HepG2 (cell line): Measurements from ENCODE around the gene PHACTR1. TPM values are rescaled to one million over a fixed set of nuclear protein-coding genes. Genes with fewer than 3 reads are reported as not detected.

Experiments
- ADNP ChIP-seq: sonication (generic); formaldehyde crosslinking; IDR thresholded peaks from 2 replicates; pipeline ENCODE4 v1.4.0; 2020; ENCODE audit warnings: missing genetic modification reagents
- CHD4 ChIP-seq: fragments of 200-600 bp; sonication (generic); IDR thresholded peaks from 2 replicates; pipeline ENCODE4 v1.7.0; 2017; ENCODE audit warnings: mild to moderate bottlenecking, low read length, borderline replicate concordance
- GZF1 ChIP-seq: sonication (generic); formaldehyde crosslinking; IDR thresholded peaks from 2 replicates; pipeline ENCODE4 v1.5.1; 2020; ENCODE audit warnings: mild to moderate bottlenecking, missing genetic modification reagents
- KDM5A ChIP-seq: fragments of 200-600 bp; sonication (generic); IDR thresholded peaks from 2 replicates; pipeline ENCODE4 v1.7.0; 2018; ENCODE audit warnings: antibody characterized with exemption, mild to moderate bottlenecking, low read length, borderline replicate concordance
- KLF6 ChIP-seq: IDR thresholded peaks from 2 replicates; pipeline ENCODE4 v1.8.0; 2016; ENCODE audit warnings: missing biosample characterization, missing genetic modification reagents
- MAFK ChIP-seq, 2 experiments: IDR thresholded peaks in 1 of 2; conservative IDR thresholded peaks in 1 of 2; 2 replicates each; pipeline ENCODE4 v1.6.1; 2011; ENCODE audit warnings: improper control_type of control experiment in 2 of 2, low read length in 2 of 2
- MAZ ChIP-seq, 2 experiments: sonication (generic) in 1 of 2; formaldehyde crosslinking in 1 of 2; IDR thresholded peaks; 2 replicates each; pipeline versions ENCODE4 v1.5.0 to v1.6.1; 2012 to 2020; ENCODE audit warnings: low read depth in 2 of 2, mild to moderate bottlenecking in 2 of 2, borderline replicate concordance in 1 of 2, improper control_type of control experiment in 1 of 2, low read length in 1 of 2, missing genetic modification reagents in 1 of 2, moderate library complexity in 1 of 2
- SP2 ChIP-seq: sonication (generic); formaldehyde crosslinking; IDR thresholded peaks from 2 replicates; pipeline ENCODE4 v1.5.1; 2020; ENCODE audit warnings: mild to moderate bottlenecking, missing genetic modification reagents
- THYN1 ChIP-seq: sonication (generic); formaldehyde crosslinking; IDR thresholded peaks from 2 replicates; pipeline ENCODE4 v1.8.1; 2023; ENCODE audit warnings: low read depth, mild to moderate bottlenecking, moderate library complexity, missing genetic modification reagents, borderline replicate concordance
- YY1 ChIP-seq: IDR thresholded peaks from 2 replicates; pipeline ENCODE4 v1.6.1; 2011; ENCODE audit warnings: low read length, low read depth, moderate library complexity, mild to moderate bottlenecking; ENCODE audit not compliant: insufficient read depth, insufficient replicate concordance
- ZNF121 ChIP-seq: sonication (generic); formaldehyde crosslinking; IDR thresholded peaks from 2 replicates; pipeline ENCODE4 v1.5.0; 2020; ENCODE audit warnings: mild to moderate bottlenecking, missing genetic modification reagents
- ZNF205 ChIP-seq: IDR thresholded peaks from 2 replicates; pipeline ENCODE4 v1.6.1; 2018; ENCODE audit warnings: missing biosample characterization, missing genetic modification reagents
- ZNF382 ChIP-seq: sonication (generic); formaldehyde crosslinking; IDR thresholded peaks from 2 replicates; pipeline ENCODE4 v1.5.0; 2020; ENCODE audit warnings: missing genetic modification reagents, mild to moderate bottlenecking, borderline replicate concordance
- ZNF776 ChIP-seq: sonication (generic); formaldehyde crosslinking; IDR thresholded peaks from 2 replicates; pipeline ENCODE4 v1.4.0; 2020; ENCODE audit warnings: mild to moderate bottlenecking, missing genetic modification reagents
- polyA plus RNA-seq, 8 experiments: library from polyadenylated mRNA; depleted of rRNA in 3 of 8; stranded (reverse) in 7 of 8; unstranded in 1 of 8; fragments of >200 nt; fragmentation: Illumina TruSeq in 4 of 8; extraction: Trizol in 4 of 8; gene quantifications; 2 replicates each; pipeline versions ENCODE4 v1.2.1 to v1.2.3, GENCODE V29; 2011 to 2016; ENCODE audit warnings: low read depth in 4 of 8, missing spikeins in 1 of 8, mixed read lengths in 1 of 8; ENCODE audit not compliant: insufficient read depth in 1 of 8
- total RNA-seq, 5 experiments: library from RNA; depleted of rRNA; stranded (reverse); fragments of >200 nt; fragmentation: Illumina TruSeq; extraction: Trizol; gene quantifications; 2 replicates each; pipeline ENCODE4 v1.2.3, GENCODE V29; 2016; ENCODE audit warnings: low read depth in 1 of 5
- TF ChIP-seq, protein P1 (sequence below), 2 experiments: fragments of 450-650 bp in 1 of 2; sonication (generic) in 1 of 2; formaldehyde crosslinking; IDR thresholded peaks; 2 replicates each; pipeline versions ENCODE4 v1.5.0 to v1.8.0; 2020 to 2022; ENCODE audit warnings: mild to moderate bottlenecking in 1 of 2, missing genetic modification reagents in 1 of 2
- TF ChIP-seq, protein P2 (sequence below): conservative IDR thresholded peaks from 2 replicates; pipeline ENCODE4 v1.6.1; 2018; ENCODE audit warnings: missing genetic modification reagents
- TF ChIP-seq, protein P3 (sequence below): sonication (generic); formaldehyde crosslinking; IDR thresholded peaks from 2 replicates; pipeline ENCODE4; 2020; ENCODE audit warnings: missing genetic modification reagents, mild to moderate bottlenecking, borderline replicate concordance
- TF ChIP-seq, protein P4 (sequence below): sonication (generic); formaldehyde crosslinking; IDR thresholded peaks from 2 replicates; pipeline ENCODE4 v1.4.0; 2020; ENCODE audit warnings: low read depth, mild to moderate bottlenecking, missing genetic modification reagents
- TF ChIP-seq, protein P5 (sequence below): sonication (generic); formaldehyde crosslinking; IDR thresholded peaks from 2 replicates; pipeline ENCODE4 v1.5.0; 2020; ENCODE audit warnings: missing genetic modification reagents, mild to moderate bottlenecking, borderline replicate concordance

Gene PHACTR1
- total and polyA plus RNA-seq, 2 of the 13 experiments (the other 11 are each of a cell fraction or from before 2014, with no cell fraction given) = 0.09 TPM; not detected in 1

DNA sequence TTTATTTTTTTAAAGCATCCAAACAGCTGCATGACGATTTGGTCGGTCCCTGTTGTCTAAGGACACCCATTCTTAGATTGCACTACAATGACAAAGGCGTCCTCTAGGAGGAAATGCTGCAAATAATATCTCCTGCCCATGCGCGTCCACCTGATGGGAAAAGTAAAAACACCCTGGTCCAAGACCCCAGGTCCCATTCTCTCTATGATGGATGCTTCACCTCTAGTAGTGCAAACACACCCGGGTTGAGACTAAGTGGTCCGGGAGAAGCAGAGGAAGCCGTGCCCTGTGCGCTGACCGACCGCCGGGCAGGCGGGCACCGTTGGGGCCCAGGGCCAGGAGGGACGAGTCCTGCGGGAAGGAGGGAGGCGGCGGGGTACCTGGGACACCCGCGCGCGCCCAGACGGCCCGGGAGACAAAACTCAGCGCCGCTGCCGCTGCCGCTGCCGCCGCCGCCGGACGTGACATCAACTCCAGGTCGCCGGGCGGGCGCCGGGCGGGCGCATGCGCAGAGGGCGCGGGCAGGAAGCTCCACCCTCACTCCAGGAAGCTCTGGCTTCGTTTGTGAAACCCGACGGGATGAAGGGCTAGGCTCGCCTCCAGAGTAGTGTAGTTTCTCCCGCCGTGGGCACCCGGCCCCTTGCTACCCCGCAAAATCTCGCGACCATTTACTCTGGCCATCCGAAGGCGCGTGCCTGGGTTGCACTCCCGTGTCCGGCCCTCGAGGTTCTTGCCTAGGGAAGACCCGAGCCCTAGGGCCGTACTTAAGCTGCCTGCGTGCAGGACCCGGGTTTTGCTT is 611.7 kb downstream of the PHACTR1 start, which contains the start of gene TBC1D7 (continued):
- TF ChIP-seq, protein P1, sequence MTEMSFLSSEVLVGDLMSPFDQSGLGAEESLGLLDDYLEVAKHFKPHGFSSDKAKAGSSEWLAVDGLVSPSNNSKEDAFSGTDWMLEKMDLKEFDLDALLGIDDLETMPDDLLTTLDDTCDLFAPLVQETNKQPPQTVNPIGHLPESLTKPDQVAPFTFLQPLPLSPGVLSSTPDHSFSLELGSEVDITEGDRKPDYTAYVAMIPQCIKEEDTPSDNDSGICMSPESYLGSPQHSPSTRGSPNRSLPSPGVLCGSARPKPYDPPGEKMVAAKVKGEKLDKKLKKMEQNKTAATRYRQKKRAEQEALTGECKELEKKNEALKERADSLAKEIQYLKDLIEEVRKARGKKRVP (CRISPR knock-in tag; IDR thresholded peaks at IDR 0.05) = 0 out of 4 replicates have a peak, but pooled peaks of 1 of the 2 experiments have one; percentile 21
- TF ChIP-seq, protein P2, sequence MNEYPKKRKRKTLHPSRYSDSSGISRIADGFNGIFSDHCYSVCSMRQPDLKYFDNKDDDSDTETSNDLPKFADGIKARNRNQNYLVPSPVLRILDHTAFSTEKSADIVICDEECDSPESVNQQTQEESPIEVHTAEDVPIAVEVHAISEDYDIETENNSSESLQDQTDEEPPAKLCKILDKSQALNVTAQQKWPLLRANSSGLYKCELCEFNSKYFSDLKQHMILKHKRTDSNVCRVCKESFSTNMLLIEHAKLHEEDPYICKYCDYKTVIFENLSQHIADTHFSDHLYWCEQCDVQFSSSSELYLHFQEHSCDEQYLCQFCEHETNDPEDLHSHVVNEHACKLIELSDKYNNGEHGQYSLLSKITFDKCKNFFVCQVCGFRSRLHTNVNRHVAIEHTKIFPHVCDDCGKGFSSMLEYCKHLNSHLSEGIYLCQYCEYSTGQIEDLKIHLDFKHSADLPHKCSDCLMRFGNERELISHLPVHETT (CRISPR knock-in tag) = 0 out of 2 replicates have a peak, but pooled peaks have one; percentile 60
- TF ChIP-seq GZF1 (CRISPR knock-in tag) (0 out of 2 replicates have a peak, but pooled peaks have one; percentile 20), SP2 (CRISPR knock-in tag) (0 out of 2 replicates have a peak, but pooled peaks have one; percentile 37), MAZ (IDR thresholded peaks at IDR 0.05; ENCODE audit: borderline replicate concordance, low read depth, low read length) (no peak), MAZ (CRISPR knock-in tag; IDR thresholded peaks at IDR 0.05; ENCODE audit: low read depth) (peak; percentile 61; the same call in 1 of the 2 replicates), ZNF205 (CRISPR knock-in tag) (peak; percentile 79; the same call in 1 of the 2 replicates), YY1 (peak; percentile 71), THYN1 (0 out of 2 replicates have a peak, but pooled peaks have one; percentile 53), MAFK (conservative IDR thresholded peaks at IDR 0.05 in 1 of 2, IDR thresholded peaks at IDR 0.05 in 1 of 2; ENCODE audit: low read length in 2 of 2) (no peak), KLF6 (CRISPR knock-in tag) (peak; percentile 90), CHD4 (no peak), ZNF776 (CRISPR knock-in tag) (peak; percentile 92), ZNF382 (CRISPR knock-in tag) (no peak), KDM5A (peak; percentile 76; the same call in 1 of the 2 replicates), ADNP (CRISPR knock-in tag) (no peak), ZNF121 (CRISPR knock-in tag) (peak; percentile 69; the same call in 1 of the 2 replicates)
- TF ChIP-seq, protein P3, sequence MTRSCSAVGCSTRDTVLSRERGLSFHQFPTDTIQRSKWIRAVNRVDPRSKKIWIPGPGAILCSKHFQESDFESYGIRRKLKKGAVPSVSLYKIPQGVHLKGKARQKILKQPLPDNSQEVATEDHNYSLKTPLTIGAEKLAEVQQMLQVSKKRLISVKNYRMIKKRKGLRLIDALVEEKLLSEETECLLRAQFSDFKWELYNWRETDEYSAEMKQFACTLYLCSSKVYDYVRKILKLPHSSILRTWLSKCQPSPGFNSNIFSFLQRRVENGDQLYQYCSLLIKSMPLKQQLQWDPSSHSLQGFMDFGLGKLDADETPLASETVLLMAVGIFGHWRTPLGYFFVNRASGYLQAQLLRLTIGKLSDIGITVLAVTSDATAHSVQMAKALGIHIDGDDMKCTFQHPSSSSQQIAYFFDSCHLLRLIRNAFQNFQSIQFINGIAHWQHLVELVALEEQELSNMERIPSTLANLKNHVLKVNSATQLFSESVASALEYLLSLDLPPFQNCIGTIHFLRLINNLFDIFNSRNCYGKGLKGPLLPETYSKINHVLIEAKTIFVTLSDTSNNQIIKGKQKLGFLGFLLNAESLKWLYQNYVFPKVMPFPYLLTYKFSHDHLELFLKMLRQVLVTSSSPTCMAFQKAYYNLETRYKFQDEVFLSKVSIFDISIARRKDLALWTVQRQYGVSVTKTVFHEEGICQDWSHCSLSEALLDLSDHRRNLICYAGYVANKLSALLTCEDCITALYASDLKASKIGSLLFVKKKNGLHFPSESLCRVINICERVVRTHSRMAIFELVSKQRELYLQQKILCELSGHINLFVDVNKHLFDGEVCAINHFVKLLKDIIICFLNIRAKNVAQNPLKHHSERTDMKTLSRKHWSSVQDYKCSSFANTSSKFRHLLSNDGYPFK (CRISPR knock-in tag) = no peak; the same call in 1 of the 2 replicates
- TF ChIP-seq, protein P4, sequence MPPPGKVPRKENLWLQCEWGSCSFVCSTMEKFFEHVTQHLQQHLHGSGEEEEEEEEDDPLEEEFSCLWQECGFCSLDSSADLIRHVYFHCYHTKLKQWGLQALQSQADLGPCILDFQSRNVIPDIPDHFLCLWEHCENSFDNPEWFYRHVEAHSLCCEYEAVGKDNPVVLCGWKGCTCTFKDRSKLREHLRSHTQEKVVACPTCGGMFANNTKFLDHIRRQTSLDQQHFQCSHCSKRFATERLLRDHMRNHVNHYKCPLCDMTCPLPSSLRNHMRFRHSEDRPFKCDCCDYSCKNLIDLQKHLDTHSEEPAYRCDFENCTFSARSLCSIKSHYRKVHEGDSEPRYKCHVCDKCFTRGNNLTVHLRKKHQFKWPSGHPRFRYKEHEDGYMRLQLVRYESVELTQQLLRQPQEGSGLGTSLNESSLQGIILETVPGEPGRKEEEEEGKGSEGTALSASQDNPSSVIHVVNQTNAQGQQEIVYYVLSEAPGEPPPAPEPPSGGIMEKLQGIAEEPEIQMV (CRISPR knock-in tag) = peak; percentile 77; the same call in 1 of the 2 replicates
- TF ChIP-seq, protein P5, sequence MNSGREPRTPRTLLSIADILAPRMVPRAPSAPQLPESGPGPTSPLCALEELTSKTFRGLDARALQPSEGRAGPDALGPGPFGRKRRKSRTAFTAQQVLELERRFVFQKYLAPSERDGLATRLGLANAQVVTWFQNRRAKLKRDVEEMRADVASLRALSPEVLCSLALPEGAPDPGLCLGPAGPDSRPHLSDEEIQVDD (CRISPR knock-in tag) = peak; percentile 22; the same call in 1 of the 2 replicates
